Uterus (tissue), 2 donors: ENCODE results near the gene GRIK2.

ENCODE experiments used
- POLR2A ChIP-seq, 2 donors: fragments of 450-650 bp; IDR thresholded peaks; one replicate each; pipeline ENCODE4 v1.6.1; 2016; ENCODE audit warnings: antibody characterized with exemption in 2 of 2, mild to moderate bottlenecking in 1 of 2, moderate library complexity in 1 of 2
- TF ChIP-seq, protein P1 (sequence below), 4 experiments: fragments of 200-600 bp in 2 of 4; fragments of 450-650 bp in 2 of 4; sonication (generic) in 2 of 4; IDR thresholded peaks; one replicate each; pipeline ENCODE4 v1.5.1; 2016 to 2019; ENCODE audit warnings: antibody characterized with exemption in 4 of 4, mild to moderate bottlenecking in 2 of 4, moderate library complexity in 1 of 4

DNA sequence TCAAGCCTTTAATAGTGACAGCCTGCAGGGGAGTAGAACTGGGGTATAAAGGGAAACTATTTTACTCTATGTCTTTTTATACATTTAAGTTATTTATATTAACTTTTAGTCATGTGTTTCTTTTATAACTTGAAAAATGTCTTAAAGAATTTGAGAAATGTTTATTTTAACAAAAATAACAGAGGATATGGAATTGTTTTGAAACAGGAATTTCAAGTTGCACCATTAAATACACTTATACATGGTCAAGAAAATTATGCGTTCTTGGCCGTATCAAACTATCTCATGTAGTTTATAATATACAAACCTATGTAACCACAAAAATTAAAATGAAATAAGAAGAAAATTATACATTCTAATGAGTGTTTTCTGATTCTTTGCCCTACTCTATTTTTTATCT is 282.7 kb downstream of the GRIK2 start:
- TF ChIP-seq, protein P1, sequence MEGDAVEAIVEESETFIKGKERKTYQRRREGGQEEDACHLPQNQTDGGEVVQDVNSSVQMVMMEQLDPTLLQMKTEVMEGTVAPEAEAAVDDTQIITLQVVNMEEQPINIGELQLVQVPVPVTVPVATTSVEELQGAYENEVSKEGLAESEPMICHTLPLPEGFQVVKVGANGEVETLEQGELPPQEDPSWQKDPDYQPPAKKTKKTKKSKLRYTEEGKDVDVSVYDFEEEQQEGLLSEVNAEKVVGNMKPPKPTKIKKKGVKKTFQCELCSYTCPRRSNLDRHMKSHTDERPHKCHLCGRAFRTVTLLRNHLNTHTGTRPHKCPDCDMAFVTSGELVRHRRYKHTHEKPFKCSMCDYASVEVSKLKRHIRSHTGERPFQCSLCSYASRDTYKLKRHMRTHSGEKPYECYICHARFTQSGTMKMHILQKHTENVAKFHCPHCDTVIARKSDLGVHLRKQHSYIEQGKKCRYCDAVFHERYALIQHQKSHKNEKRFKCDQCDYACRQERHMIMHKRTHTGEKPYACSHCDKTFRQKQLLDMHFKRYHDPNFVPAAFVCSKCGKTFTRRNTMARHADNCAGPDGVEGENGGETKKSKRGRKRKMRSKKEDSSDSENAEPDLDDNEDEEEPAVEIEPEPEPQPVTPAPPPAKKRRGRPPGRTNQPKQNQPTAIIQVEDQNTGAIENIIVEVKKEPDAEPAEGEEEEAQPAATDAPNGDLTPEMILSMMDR (IDR thresholded peaks at IDR 0.05) = no peak
- TF ChIP-seq POLR2A (IDR thresholded peaks at IDR 0.05) = no peak
